Cardiac muscle cell (in vitro differentiated cells and primary cell): ENCODE measurements around the gene EHHADH. TPM values are rescaled to one million over a fixed set of nuclear protein-coding genes. Genes with fewer than 3 reads are reported as not detected.
"Not testable (repeated sequence)": the region's sequence is repeated elsewhere in the genome, so short reads cannot be mapped to it uniquely, and the experiment has no call there.

Experiments used
- DNase-seq, 2 donors: peaks; one replicate each; pipeline versions ENCODE4 v3.0.0 to v3.0.0-alpha.2; 2010 to 2017; ENCODE audit warnings: low read depth in 1 of 2, low spot score in 1 of 2
- H3K27ac ChIP-seq: fragments of 200-600 bp; sonication (generic); 2 replicates; pipeline ENCODE4 v1.5.1; 2016
- H3K27me3 ChIP-seq: fragments of 200-600 bp; sonication (generic); 2 replicates; pipeline ENCODE4 v1.6.0; 2016; ENCODE audit warnings: control low read depth
- H3K36me3 ChIP-seq: fragments of 200-600 bp; sonication (generic); 2 replicates; pipeline ENCODE4 v1.5.1; 2016; ENCODE audit warnings: control low read depth
- H3K4me1 ChIP-seq: fragments of 200-600 bp; sonication (generic); 2 replicates; pipeline ENCODE4 v1.8.1; 2017; ENCODE audit warnings: low read depth, mild to moderate bottlenecking, mixed run types
- H3K4me3 ChIP-seq: fragments of 200-600 bp; sonication (generic); 2 replicates; pipeline ENCODE4 v1.5.1; 2016; ENCODE audit warnings: mild to moderate bottlenecking
- H3K9me3 ChIP-seq: fragments of 200-600 bp; sonication (generic); 2 replicates; pipeline ENCODE4 v1.5.1; 2017; ENCODE audit warnings: low read depth, mild to moderate bottlenecking, control low read depth
- polyA plus RNA-seq: library from polyadenylated mRNA; unstranded; fragments of >200 nt; fragmentation: Nextera tagmentation; extraction: Ambion mirVana; gene quantifications from 2 replicates; pipeline ENCODE4 v1.2.1, GENCODE V29; 2016
- total RNA-seq: library from RNA; depleted of rRNA; stranded (reverse); fragments of >200 nt; gene quantifications from 2 replicates; pipeline ENCODE4 v1.2.3, GENCODE V29; 2016
- TF ChIP-seq, protein P1 (sequence below): IDR thresholded peaks from 2 replicates; pipeline ENCODE4 v1.5.1; 2012; ENCODE audit warnings: low read depth, mild to moderate bottlenecking, low read length

The EHHADH gene
- total and polyA plus RNA-seq, 2 experiments from 2014 or later, result 3.8 to 7.7 TPM

DNA sequence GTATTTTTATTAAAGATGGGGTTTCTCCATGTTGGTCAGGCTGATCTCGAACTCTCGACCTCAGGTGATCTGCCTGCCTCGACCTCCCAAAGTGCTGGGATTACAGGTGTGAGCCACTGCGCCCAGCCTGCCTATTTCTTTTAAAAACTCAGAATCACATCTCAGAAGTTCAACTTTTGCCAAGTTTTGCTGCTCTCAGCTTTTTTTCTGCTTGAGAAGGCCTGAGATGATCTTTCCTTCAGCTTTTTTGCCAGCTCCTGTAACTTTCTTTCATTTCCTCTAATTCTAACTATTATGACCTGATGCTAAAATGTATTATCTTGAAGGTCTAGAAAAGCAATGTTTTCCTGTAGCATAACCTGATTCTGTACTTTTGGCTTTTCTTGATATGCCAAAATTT lies 9.6 kb upstream of the EHHADH start:
- no peaks in the 10 kb centered on the region for H3K9me3 ChIP-seq
- TF ChIP-seq, protein P1, sequence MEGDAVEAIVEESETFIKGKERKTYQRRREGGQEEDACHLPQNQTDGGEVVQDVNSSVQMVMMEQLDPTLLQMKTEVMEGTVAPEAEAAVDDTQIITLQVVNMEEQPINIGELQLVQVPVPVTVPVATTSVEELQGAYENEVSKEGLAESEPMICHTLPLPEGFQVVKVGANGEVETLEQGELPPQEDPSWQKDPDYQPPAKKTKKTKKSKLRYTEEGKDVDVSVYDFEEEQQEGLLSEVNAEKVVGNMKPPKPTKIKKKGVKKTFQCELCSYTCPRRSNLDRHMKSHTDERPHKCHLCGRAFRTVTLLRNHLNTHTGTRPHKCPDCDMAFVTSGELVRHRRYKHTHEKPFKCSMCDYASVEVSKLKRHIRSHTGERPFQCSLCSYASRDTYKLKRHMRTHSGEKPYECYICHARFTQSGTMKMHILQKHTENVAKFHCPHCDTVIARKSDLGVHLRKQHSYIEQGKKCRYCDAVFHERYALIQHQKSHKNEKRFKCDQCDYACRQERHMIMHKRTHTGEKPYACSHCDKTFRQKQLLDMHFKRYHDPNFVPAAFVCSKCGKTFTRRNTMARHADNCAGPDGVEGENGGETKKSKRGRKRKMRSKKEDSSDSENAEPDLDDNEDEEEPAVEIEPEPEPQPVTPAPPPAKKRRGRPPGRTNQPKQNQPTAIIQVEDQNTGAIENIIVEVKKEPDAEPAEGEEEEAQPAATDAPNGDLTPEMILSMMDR, result no peak
- H3K4me1 ChIP-seq, result no peaks in the 10 kb centered on the region
- H3K36me3 ChIP-seq, result no peaks in the 10 kb centered on the region
- no peak overlapping the region for H3K27ac ChIP-seq
- DNase-seq, result no peak
- H3K27me3 ChIP-seq, result no peaks in the 10 kb centered on the region
- no peak overlapping the region for H3K4me3 ChIP-seq

DNA sequence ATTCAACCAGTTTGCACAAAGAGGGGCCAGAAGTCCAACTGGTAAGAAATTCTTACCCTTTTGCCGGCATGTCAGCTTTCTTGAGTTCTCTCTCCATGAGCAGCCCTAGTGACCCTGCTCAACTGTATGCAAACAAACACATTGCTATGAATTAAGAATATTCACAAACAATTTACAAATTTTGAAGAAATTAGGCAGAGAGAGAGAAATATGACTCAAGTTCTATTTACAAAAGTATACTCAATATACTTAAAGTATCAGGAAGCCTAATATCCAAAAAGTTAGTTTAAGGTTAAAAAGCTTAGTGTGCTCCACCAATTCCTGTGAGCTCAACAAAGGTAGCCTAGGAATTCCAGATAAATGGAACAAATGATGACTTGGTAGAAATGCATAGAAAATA lies 3.5 kb upstream of the EHHADH start:
- TF ChIP-seq, protein P1, result no peak
- DNase-seq, result no peak

DNA sequence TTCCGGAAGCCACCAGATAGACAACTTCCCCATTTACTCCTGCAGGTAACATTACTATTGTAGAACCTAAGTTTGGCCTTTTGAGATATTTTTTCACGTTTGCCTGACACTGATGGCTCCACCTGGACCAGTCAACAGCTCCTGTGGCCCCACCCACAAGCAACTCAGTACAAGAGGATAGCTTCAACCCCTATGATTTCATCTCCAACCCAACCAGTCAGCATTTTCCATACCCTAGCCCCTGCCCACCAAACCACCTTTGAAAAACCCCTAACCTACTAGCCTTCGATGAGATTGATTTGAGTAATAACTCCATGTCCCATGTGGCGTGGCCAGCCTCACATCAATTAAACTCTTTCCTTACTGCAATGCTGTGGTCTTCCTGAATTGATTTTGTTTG lies 950 bp upstream of the EHHADH start:
- Histone ChIP-seq H3K27ac (no peak overlapping the region), H3K4me1 (no peaks in the 10 kb centered on the region), H3K36me3 (no peaks in the 10 kb centered on the region), H3K4me3 (no peak overlapping the region), H3K9me3 (no peaks in the 10 kb centered on the region), H3K27me3 (no peaks in the 10 kb centered on the region)
- no peak for DNase-seq
- TF ChIP-seq, protein P1, result no peak

More for the DNA sequence above, 3.5 kb upstream of the EHHADH start:
- H3K9me3 ChIP-seq, result no peaks in the 10 kb centered on the region
- H3K27ac ChIP-seq, result no peak overlapping the region
- no peak overlapping the region for H3K4me3 ChIP-seq
- H3K36me3 ChIP-seq, result no peaks in the 10 kb centered on the region
- no peaks in the 10 kb centered on the region for H3K4me1 ChIP-seq
- no peaks in the 10 kb centered on the region for H3K27me3 ChIP-seq

DNA sequence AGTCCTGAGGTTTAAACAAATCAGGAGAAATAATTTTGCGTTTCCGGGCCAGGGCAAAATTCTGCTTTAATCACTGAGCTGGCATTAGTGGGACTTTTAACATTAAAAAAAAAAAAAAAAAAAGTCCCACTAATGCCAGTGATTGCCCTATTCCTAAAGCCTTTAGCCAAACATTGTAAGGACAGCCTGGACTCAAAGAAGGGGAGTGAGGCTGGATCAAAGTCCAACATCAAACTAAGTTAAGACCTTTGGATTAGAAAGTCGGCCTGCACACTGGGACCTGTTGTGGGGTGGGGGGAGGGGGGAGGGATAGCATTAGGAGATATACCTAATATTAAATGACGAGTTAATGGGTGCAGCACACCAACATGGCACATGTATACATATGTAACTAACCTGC lies 716 bp downstream of the EHHADH start:
- H3K4me1 ChIP-seq, H3K36me3 ChIP-seq, H3K27me3 ChIP-seq, DNase-seq, H3K4me3 ChIP-seq, H3K27ac ChIP-seq, H3K9me3 ChIP-seq: not testable (repeated sequence)

DNA sequence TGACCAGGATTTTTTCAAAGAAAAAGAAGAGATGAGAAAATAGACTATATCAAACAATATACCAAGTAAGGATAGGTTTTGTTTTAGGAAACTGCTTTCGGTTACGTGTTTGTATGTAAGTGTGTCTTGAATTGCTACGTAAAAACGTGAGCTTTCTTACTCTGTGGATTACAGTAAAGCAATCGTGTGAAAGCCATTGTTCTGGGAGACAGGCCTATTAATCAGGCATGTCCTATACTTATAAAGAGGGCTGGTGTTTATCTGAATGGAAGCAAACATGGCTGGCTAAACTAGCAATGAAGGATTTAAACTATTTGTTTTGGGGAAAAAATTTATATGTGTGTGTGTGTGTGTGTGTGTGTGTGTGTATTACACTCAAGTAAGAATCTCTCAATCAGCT lies 2.6 kb downstream of the EHHADH start:
- Histone ChIP-seq H3K4me1 (no peaks in the 10 kb centered on the region), H3K4me3 (no peak overlapping the region), H3K27ac (no peak overlapping the region), H3K36me3 (no peaks in the 10 kb centered on the region), H3K9me3 (no peaks in the 10 kb centered on the region), H3K27me3 (no peaks in the 10 kb centered on the region)
- TF ChIP-seq, protein P1, result no peak
- no peak for DNase-seq

DNA sequence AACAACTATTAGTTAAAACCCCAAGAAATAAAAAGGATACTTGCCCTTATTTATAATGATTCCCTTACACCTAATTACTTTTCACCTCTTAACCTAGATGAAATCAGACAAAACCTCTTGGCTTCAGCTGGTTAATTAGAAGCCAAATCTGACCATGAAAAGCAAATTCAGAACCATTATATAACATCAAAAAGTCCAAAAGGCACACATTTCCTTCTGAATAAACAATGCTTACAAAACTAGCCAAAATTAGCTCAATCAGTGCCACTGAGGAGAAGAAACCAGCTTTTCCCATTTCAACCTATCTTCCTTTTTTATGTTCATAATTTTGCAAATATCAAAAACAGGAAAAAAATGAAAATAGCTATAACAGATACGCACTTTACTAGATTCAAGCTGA lies 3.2 kb downstream of the EHHADH start:
- Histone ChIP-seq H3K36me3 (no peaks in the 10 kb centered on the region), H3K27ac (no peak overlapping the region), H3K4me1 (no peaks in the 10 kb centered on the region), H3K27me3 (no peaks in the 10 kb centered on the region), H3K9me3 (no peaks in the 10 kb centered on the region), H3K4me3 (no peak overlapping the region)
- DNase-seq, result no peak
- TF ChIP-seq, protein P1, result no peak
